Mesothelial cell of epicardium (in vitro differentiated cells): ENCODE results near the gene NALCN. TPM values are rescaled to one million over a fixed set of nuclear protein-coding genes. Genes with fewer than 3 reads are reported as not detected.

ENCODE experiments used
- DNase-seq, 2 experiments: peaks; one replicate each; pipeline ENCODE4 v3.0.0; 2021; ENCODE audit warnings: low spot score in 2 of 2; ENCODE audit not compliant: unreplicated experiment in 2 of 2
- H3K27ac Mint-ChIP-seq: 2 replicates; pipeline ENCODE4 v1.8.0; 2021; ENCODE audit warnings: mixed read lengths
- H3K27me3 Mint-ChIP-seq: 2 replicates; pipeline ENCODE4 v1.8.0; 2021; ENCODE audit warnings: low read depth, mixed read lengths
- H3K36me3 Mint-ChIP-seq: 2 replicates; pipeline ENCODE4 v1.8.0; 2021; ENCODE audit warnings: mixed read lengths
- H3K4me1 Mint-ChIP-seq: 2 replicates; pipeline ENCODE4 v1.8.0; 2021; ENCODE audit warnings: mixed read lengths
- H3K4me3 Mint-ChIP-seq: 2 replicates; pipeline ENCODE4 v1.8.0; 2021; ENCODE audit warnings: mild to moderate bottlenecking, moderate library complexity, mixed read lengths
- H3K9me3 Mint-ChIP-seq: 2 replicates; pipeline ENCODE4 v1.8.0; 2021; ENCODE audit warnings: mixed read lengths
- total RNA-seq: library from RNA; stranded (reverse); gene quantifications from 3 replicates; pipeline ENCODE4 v1.2.1, GENCODE V29; 2021
- TF ChIP-seq, protein P1 (sequence below): fragments of 200-600 bp; sonication (generic); IDR thresholded peaks from one replicate; pipeline ENCODE4 v1.5.0; 2021; ENCODE audit warnings: antibody characterized with exemption; ENCODE audit not compliant: unreplicated experiment

NALCN gene
- total RNA-seq, 1 donor from 2014 or later = 2.2 TPM

- H3K27me3 Mint-ChIP-seq = peaks cover 25% of the 10 kb centered on the region
- H3K36me3 Mint-ChIP-seq = no peaks in the 10 kb centered on the region
- TF ChIP-seq, protein P1, sequence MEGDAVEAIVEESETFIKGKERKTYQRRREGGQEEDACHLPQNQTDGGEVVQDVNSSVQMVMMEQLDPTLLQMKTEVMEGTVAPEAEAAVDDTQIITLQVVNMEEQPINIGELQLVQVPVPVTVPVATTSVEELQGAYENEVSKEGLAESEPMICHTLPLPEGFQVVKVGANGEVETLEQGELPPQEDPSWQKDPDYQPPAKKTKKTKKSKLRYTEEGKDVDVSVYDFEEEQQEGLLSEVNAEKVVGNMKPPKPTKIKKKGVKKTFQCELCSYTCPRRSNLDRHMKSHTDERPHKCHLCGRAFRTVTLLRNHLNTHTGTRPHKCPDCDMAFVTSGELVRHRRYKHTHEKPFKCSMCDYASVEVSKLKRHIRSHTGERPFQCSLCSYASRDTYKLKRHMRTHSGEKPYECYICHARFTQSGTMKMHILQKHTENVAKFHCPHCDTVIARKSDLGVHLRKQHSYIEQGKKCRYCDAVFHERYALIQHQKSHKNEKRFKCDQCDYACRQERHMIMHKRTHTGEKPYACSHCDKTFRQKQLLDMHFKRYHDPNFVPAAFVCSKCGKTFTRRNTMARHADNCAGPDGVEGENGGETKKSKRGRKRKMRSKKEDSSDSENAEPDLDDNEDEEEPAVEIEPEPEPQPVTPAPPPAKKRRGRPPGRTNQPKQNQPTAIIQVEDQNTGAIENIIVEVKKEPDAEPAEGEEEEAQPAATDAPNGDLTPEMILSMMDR = no peak
- no peaks in the 10 kb centered on the region for H3K9me3 Mint-ChIP-seq
- no peak for DNase-seq
- peaks cover 23% of the 10 kb centered on the region for H3K4me1 Mint-ChIP-seq
- no peak overlapping the region for H3K4me3 Mint-ChIP-seq
- no peak overlapping the region for H3K27ac Mint-ChIP-seq
Observed at GRCh38 chr13:101018720-101019119, 397.6 kb downstream of the NALCN start.

- Mint-ChIP-seq H3K9me3 (no peaks in the 10 kb centered on the region), H3K4me3 (no peak overlapping the region)
Observed at GRCh38 chr13:101017123-101017872, 399.0 kb downstream of the NALCN start.

GRCh38 chr13:101016475-101016874 is 399.8 kb downstream of the NALCN start:
- Mint-ChIP-seq H3K4me1 (peaks cover 23% of the 10 kb centered on the region), H3K27me3 (peaks cover 31% of the 10 kb centered on the region), H3K36me3 (no peaks in the 10 kb centered on the region), H3K4me3 (no peak overlapping the region), H3K27ac (no peak overlapping the region), H3K9me3 (no peaks in the 10 kb centered on the region)
- no peak for DNase-seq
- TF ChIP-seq, protein P1 = no peak

More at GRCh38 chr13:101017123-101017872, 399.0 kb downstream of the NALCN start:
- Mint-ChIP-seq H3K36me3 (no peaks in the 10 kb centered on the region), H3K4me1 (peaks cover 23% of the 10 kb centered on the region), H3K27me3 (peaks cover 31% of the 10 kb centered on the region), H3K27ac (no peak overlapping the region)
- DNase-seq = no peak
- TF ChIP-seq, protein P1 = no peak

DNA sequence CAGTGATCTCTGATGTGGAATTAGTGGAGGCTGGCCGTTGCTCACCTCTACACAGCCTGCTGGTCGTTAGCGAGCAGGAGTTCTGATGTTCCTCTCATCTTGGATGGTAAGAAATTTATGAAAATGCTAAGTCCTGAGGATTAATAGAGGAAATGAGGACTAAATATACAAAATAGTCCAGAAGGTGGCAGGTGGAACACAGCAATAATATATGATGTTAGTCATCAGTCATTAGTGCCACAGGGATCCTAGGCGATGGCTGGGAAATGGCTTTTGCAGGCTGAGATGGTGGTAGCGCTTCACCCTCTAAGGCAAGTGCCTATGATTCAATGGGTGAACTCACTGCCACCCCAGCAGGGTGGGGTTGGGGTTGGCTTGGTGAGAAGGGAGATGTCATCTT is 403.1 kb downstream of the NALCN start:
- Mint-ChIP-seq H3K4me3 (no peak overlapping the region), H3K36me3 (no peaks in the 10 kb centered on the region), H3K27me3 (peaks cover 21% of the 10 kb centered on the region), H3K27ac (no peak overlapping the region), H3K9me3 (no peaks in the 10 kb centered on the region), H3K4me1 (peaks cover 18% of the 10 kb centered on the region)
- TF ChIP-seq, protein P1 = no peak
- no peak for DNase-seq

- H3K9me3 Mint-ChIP-seq = no peaks in the 10 kb centered on the region
- no peaks in the 10 kb centered on the region for H3K36me3 Mint-ChIP-seq
- TF ChIP-seq, protein P1 = no peak
- H3K4me3 Mint-ChIP-seq = no peak overlapping the region
- DNase-seq = no peak
- H3K27ac Mint-ChIP-seq = no peak overlapping the region
- H3K27me3 Mint-ChIP-seq = peaks cover 14% of the 10 kb centered on the region
- no peaks in the 10 kb centered on the region for H3K4me1 Mint-ChIP-seq
Observed at GRCh38 chr13:101010100-101010499, 406.2 kb downstream of the NALCN start.
